GM15510 (cell line): ENCODE data around the gene TMEM255B.

Experiments
- POLR2A ChIP-seq: IDR thresholded peaks from 3 replicates; pipeline ENCODE4 v1.6.1; 2011; ENCODE audit warnings: borderline replicate concordance; ENCODE audit not compliant: insufficient read length; ENCODE audit errors: extremely low read depth

The TMEM255B gene

DNA sequence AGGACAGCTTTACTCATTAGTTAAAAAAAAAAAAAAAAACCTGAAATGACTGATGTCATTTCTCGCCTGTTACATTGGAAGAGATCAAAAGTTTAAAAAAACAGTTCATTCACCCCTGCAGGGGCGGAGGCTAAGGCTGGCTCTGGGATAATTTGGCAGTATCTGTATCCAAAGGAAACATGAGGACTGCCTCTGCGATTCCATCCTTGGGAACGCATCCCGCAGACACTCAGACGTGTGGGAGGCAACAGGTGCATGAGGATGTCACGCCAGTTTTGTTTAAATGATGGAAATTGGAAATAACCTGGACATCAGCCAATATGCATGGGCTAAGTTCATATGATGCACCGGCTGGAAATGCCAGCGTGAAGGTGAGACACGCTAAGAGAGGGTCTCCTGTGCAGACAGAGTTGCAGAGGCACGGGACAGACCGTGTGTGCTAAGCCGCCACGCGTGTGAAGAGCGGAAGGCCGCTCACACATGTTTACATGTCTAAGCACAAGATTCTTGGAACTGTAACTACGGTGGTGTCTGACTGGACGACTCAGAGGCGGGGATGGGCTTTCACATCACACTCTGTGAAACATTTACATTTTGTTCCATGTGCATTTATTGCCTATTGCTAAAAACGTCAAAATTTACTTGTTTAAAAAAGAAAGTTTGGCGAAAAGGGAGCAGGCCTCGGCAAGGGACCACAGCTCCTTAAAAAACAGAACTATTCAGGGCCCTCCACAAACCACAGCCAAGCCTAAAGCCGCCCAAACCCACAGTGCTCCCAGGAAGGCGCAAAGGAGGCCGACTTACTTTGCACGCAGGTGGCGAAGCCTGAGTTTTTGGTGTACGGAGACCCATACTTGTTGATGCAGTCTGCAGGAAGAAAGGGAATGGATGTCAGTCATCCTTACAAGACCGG, 87.0 kb downstream of the TMEM255B start:
- no peak for TF ChIP-seq POLR2A

DNA sequence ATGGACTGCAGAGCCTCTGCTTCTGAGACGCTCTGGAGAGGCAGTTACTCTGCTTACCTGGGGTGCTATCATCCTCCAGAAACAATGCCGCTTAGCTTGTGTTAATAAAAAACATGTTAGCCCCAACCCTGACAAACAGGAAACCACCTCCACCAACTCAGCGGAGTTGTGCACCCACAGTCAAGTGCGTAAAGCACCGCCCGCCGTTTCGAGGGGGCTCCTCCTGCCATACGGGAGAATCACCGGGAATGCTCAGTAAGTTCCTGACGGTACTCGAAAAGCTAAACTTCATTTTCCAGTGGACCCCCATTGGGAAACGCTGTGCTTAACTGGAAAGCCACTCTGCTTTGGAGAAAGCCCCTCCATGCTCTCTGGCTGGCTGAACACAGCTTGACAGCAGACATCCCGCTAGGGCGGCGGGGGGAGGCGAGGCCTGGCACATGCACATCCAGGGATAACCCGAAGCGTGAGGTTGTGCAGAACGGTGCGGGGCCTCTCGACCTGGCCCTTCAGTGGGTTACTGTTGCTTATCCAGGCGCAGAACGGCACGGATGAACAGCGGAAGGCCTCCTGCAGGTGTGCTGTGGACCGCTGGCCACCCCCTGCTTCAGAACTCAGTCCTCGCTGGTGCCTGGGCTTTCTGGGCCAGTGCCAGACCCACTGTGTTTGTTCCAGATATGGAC, 87.8 kb downstream of the TMEM255B start:
- no peak for TF ChIP-seq POLR2A

DNA sequence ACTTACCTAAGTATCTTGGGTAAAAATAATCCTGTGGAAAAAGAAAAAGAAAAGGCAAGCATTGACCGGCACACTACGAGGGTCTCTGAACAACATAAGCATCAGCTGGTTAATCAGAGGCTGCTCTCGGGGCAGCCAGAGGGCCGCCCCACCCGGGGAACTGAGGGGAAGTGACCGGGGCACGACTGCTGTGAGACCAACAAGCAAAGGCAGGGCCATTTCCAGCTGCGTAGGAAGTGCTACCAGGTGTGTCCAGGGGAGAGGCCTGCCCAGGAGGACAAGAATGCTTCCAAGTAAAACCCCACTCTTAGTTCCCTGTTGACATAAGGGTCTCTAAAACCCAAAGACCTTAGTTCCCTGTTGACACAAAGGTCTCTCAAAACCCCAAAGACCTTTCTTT, 89.0 kb downstream of the TMEM255B start:
- TF ChIP-seq POLR2A: no peak

DNA sequence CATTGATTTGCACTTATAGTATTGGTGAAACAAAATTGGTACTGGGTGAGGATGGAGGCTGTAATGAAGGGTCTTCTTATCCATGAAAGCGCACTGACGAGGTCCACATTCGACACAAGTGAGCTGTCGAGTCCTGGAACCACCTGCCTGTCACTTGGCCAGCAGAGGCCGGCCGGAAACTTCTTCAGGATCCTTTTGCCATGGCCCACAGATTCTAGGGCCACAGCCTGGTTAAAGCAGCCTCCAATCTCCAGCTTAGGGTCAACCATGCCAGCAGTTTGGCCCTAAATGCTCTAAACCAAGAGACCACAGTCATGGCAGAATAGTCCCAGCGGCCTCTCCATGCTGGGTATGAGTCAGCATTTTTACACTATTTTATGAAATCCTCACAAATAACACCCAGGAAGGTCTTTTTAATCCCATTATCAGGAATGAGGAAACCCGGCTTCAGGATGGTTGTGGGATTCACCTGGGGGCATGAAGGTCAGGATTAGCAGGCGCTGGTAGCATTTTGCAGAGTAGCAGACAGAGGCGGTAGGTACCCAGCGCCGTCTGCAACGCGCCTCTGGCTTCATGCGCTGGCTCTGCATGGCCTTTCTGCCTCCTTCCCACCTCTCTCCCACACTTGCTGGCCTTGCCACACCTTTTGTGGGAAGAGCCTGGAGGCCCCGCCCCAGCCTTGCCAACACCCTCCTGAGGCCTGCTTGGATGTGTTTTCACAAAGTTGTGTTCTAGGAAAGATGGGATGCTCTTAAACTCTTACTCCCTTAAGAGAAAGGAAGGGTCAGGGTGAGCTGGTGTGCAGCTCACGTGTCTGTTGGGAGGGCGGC, 89.6 kb downstream of the TMEM255B start:
- no peak for TF ChIP-seq POLR2A

DNA sequence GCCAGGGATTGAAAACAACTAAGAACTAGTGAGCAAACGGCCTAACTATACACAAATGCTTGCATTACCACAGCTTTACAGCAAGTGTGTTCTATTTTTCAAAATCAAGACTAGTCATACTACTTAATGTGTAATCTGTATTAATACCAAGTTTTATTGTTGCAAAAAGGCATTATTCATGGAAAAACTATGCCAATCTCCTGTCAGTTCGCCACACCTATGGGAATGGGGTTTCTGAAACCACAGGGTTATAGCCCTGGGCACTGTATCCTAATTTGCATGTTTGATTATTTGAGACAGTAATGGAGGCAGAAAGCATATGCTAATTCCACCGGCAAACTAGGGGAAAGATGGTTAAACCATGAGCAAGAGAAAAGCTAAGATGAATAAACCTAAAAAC, 90.5 kb downstream of the TMEM255B start:
- TF ChIP-seq POLR2A: no peak

DNA sequence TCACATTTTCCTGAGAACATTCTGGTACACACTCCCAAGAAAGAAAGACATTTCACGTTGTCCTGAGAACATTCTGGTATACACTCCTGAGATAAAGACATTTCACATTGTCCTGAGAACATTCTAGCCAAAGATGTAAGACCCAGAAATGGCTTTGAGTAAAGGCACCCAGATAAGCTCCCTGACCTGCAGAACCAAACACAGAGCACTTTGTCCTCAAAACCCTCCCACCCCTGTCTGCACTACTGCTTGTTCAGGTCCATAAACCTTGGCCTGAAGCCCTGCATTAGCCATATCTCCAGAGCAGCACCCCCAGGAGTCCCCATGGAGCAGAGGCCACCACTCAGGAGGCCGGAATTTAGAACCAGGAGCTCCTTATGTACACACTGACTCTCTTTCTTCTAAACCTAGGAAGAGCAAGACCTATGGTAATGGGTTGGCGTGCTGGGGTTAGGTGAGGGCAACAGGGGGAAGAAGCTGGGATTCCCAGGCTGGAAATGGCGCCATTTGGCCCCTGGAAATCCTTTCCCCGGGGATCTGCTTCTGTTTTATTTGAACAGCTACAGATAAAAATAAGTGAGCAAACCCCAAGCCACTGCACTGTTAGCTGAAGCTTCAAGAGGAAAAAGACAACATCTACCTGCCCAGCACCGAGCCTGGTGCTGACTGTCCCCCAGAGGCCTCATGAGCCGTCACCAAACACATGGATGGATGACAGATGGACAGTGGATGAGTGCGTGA, 91.1 kb downstream of the TMEM255B start:
- no peak for TF ChIP-seq POLR2A

DNA sequence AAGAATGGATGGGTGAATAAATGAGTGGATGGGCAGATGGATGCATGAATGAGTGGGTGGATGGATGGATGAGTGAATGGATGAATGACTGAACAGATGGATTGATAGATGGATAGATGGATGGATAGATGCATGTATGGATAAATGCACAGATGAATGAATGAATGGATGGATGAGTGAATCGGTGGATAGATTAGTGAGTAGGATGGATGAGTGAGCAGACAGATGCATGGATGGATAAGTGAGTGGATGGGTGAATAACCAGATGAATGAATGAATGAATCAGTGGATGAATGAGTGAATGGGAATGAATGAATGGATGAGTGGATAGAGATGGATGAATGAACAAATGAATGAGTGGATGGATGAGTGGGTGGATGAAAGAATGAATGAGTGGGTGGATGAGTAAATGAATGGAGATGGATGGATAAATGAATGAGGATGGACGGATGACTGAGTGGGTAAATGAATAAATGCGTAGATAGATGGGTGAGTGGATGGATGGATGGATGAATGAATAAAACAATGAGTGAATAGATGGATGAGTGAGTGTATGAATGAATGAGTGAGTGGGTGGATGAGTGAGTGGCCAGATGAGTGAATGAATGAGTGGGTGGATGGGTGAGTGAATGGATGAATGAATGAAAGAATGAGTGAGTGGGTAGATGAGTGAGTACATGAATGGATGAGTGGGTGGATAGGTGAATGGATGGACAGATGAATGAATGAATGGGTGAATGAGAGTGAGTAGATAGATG, 91.9 kb downstream of the TMEM255B start:
- TF ChIP-seq POLR2A: no peak

DNA sequence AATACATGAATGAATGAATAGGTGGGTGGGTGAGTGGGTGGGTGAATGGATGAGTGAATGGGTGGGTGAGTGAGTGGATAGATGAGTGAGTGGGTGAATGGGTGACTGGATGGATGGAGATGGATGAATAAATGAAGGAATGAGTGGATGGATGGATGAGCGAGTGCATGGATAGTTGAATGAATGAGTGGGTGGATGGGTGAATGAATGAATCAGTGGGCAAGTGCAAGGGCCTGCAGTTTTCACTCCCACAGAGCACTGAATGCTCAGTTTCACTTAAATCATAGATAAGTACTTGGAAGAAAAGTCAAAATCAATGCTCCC, 92.4 kb downstream of the TMEM255B start:
- no peak for TF ChIP-seq POLR2A

DNA sequence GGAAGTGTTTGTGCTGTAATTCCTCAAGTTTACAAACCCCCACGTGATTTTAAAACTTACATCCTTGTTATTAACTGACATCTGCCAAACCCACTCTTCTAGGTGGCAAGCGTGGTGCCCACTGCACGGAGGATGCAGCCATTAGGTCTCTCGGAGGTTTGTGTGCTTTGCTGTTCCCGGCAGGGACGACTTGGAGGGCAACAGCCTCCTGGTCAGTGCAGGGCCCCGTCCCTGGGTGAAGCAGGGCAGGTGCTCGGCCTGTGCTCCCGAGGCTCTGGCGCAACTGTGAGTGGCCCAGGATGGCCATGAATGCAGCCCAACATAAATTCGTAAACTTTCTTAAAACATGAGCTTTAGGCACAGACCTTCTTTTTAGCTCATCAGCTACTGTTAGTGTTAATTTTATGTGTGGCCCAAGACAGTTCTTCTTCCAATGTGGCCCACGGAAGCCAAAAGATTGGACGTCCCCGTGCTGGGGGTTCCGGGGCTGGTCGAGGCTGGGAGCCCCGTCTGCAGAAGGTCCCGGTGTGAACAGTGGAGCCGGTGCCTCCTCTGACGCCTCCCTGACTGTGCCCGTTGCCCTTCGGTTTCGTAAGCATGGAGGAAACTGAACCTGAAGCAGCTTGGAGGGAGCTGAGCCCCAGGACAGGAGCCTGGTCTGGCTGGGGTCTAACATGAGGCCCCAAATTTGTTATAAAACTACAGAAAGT, 93.0 kb downstream of the TMEM255B start:
- no peak for TF ChIP-seq POLR2A

DNA sequence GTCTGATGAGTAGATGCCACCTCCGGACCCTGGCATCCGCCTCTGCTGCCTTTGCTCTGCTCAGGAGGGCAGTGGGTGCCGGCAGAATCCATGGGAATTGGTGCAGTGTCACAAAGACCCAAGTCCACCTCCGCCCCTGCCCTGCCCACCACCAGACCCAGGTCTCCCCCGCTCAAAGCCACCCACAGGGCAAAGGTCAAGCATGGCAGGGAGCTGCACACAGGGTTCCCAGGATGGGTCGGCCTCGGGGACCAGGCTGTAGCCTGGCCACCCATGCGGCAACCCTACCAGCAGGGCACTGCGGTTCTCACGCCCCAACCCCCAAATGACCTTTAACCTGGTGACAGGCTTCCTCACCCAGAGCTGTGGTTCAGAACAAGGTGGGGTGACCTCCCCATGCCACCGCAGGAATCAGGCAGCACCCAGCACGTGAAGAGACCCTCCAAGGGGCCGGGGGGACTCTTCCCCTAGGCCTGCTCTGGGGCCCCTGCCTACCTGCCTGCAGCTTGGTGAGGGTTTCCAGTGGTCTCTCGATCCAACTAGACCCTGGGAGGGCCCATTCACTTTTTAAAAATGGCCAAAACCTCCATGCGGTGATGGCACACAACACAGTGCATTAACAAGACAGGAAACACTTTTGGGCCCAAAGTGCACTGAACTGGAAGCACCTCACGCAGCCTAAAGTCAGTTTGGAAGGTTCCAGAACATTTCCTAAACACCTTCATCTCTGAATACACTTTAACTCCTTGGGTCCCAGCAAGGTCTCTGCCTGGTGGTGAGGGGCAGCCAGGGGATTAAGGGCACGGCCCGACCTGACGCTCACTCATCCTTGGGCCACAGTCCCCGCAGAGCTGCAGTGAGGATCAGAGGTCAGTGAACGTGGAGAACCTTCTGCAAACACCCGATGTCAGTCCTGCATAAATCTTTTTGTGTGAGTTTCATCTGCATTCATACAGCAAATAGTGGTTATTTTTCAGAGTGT, 93.8 kb downstream of the TMEM255B start:
- no peak for TF ChIP-seq POLR2A

DNA sequence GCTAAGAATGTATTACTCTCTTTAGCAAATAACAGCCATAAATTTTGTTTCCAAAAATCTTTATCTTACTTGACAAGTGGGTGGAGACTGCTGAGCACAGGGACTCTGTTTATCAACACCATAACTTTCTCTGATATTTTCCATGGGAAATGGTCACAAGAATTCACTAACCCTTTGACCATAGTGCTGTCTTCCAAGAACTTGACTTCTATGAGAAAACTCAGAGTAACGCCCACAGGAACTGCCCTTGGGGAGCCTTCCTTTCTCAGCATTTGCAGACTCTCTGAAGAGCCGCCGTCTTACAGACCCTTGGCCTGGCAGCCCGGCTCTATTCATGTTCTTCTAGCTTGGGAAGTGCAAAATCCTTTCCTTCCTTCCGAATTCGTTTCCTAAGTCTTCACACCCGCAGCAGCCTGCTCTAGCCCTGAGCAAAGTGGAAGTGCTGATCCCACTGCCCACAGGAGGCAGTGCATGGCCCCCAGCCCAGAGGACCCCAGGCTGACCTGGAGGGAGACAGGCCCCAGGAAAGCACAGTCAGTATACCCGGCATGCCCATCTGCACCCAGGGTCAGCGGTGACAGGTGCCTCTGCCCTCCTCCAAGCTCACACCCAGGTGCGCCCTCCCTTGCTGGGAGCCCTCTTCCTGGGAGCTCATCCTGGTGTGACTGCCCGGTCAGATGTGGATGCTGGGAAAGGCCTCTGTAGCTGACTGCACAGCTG, 94.7 kb downstream of the TMEM255B start:
- no peak for TF ChIP-seq POLR2A

DNA sequence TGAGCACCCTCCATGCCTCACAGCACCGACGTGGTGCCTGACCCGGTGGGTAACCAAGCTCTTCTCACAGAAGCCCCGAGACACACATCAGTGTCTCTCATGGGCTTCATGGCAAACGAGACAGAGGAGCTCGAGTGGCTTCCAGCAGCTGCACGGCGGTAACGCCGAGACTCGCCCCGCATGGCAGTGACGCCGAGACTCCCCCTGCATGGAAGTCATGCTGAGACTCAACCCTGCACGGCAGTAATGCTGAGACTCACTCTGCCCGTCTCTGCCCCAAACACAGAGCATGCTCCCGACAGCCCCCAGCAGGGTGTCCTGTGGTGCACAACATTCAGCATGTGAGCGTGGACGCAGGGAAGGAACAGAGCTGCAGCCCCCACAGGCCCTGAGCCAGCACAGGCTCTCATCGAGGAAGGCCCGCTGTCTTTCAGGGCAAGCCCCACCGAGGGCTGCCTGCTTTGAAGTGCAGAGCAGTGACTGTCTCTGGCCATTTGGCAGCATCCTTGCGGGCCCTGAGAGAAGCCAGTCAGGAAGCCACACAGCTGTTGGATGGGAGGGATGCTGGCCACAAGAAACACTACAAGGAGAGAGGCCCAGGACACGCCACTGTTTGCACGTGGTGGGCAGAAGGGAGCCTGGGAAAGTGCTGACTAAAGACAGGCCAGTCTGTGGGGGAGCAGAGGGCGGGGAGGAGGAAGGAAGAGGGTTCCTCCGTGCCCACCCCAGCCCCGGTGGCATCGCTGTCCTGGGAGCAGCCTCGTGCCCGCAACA, 95.4 kb downstream of the TMEM255B start:
- TF ChIP-seq POLR2A: no peak
